GM12865 (cell line): ENCODE results near the gene WLS.

ENCODE experiments used
- DNase-seq: peaks from one replicate; pipeline ENCODE4 v3.0.0; 2010; ENCODE audit warnings: low read depth
- H3K4me3 ChIP-seq: 2 replicates; pipeline ENCODE4 v1.5.1; 2011; ENCODE audit warnings: mild to moderate bottlenecking, low read depth, low read length, control low read depth
- CTCF ChIP-seq: IDR thresholded peaks from 2 replicates; pipeline ENCODE4 v1.5.1; 2011; ENCODE audit warnings: low read length, control low read depth, low read depth, inconsistent platforms; ENCODE audit not compliant: insufficient read depth; ENCODE audit errors: missing control alignments

The WLS gene

GRCh38 chr1:68081775-68082283, 150.5 kb downstream of the WLS start:
- no peak for TF ChIP-seq CTCF
- H3K4me3 ChIP-seq: no peak overlapping the region
- DNase-seq: no peak

- no peak overlapping the region for H3K4me3 ChIP-seq
- no peak for TF ChIP-seq CTCF
- no peak for DNase-seq
These were observed 153.7 kb downstream of the WLS start for GRCh38 chr1:68078647-68079046.
